Pulmonary artery endothelial cell (primary cell): ENCODE measurements around the gene C3AR1. TPM values are rescaled to one million over a fixed set of nuclear protein-coding genes. Genes with fewer than 3 reads are reported as not detected.
"Not testable (repeated sequence)": the region's sequence is repeated elsewhere in the genome, so short reads cannot be mapped to it uniquely, and the experiment has no call there.

Experiments used
- DNase-seq: peaks from one replicate; pipeline ENCODE4 v3.0.0-alpha.2; 2011; ENCODE audit warnings: low read depth, low spot score
- total RNA-seq: library from RNA; depleted of rRNA; stranded (reverse); fragments of >200 nt; gene quantifications from 2 replicates; pipeline ENCODE4 v1.2.3, GENCODE V29; 2014

Gene C3AR1
- 0.26 and 0.28 TPM in 2 replicates for total RNA-seq

- peak; percentile 58 for DNase-seq
These were observed at the start of gene C3AR1 for GRCh38 chr12:8065991-8066594. Gene C3AR1 (minus strand): TSS chr12:8066359. CDS start chr12:8060185, 6,174 bp downstream.

DNA sequence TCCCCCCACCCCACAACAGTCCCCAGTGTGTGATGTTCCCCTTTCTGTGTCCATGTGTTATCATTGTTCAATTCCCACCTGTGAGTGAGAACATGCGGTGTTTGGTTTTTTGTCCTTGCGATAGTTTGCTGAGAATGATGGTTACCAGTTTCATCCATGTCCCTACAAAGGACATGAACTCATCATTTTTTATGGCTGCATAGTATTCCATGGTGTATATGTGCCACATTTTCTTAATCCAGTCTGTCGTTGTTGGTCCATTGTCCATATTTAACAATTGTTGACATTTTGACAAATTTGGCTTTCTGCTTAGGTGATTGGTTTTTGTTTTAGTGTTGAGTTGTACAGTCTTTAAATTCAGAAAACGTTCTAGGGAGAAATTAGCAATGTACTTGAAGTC lies 47.0 kb upstream of the C3AR1 start:
- not testable (repeated sequence) for DNase-seq

- DNase-seq, result peak; percentile 57
These were observed 42.7 kb upstream of the C3AR1 start for GRCh38 chr12:8108808-8109398.

DNA sequence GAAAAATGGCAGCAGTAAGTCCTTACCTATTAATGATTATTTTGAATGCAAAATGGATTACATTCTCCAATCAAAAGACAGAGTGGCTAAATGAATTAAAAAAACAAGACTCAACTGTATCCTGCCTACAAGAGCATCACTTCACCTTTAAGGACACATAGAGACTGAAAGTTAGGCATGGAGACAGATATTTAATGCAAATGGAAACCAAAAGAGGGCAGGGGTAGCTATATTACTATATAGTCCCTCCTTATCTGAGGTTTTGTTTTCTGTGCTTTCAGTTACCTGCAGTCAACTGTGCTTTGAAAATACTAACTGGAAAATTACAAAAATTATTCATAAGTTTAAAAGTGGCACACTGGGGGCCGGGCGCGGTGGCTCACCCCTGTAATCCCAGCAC lies 33.1 kb upstream of the C3AR1 start:
- no peak for DNase-seq

DNA sequence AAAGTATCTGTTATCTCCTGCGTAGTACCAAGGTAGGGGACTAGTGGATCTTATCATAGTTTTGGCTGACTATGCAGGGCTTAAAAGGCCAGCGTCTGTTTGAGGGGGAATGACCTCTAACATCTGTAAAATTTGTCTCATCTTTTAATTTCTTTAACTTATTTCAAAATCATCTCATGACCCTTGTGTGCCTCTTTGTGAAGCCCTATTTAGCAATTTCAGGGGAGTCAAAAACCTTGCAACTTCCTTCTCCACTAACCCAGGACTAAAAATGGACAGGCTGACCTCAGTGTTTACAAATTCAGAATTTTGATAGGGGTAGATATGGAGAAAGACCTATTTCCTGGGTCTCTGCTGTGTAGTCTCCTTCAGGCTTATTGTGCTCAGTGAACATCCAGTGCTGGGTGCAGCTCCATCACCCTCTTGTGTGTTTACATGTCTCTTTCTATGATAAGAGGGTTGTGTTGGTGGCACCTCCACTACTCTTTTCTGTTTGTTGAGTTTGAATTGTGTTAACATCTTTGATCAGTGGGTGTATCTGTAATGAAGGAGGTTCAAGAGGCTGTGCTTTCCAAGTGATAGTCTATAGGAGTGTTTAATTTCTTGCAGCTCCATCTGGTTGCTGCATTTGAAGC lies 30.2 kb upstream of the C3AR1 start:
- no peak for DNase-seq

- DNase-seq, result no peak
These were observed 27.1 kb upstream of the C3AR1 start for GRCh38 chr12:8093291-8093690.

GRCh38 chr12:8089716-8090115 lies 23.6 kb upstream of the C3AR1 start:
- DNase-seq, result no peak

DNA sequence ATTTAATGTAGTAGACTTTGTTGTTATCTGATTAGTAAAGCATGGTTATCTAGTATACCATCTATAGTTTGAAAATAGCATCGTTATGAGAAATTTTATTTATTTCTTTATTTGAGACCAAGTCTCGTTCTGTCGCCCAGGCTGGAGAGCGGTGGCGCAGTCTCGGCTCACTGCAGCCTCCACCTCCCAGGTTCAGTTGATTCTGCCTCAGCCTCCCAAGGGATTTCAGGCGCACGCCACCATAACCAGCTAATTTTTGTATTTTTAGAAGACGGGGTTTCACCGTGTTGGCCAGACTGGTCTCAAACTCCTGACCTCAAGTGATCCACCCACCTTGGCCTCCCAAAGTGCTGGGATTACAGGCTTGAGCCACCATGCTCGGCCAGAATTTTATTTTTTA lies 23.1 kb upstream of the C3AR1 start:
- DNase-seq, result not testable (repeated sequence)

DNA sequence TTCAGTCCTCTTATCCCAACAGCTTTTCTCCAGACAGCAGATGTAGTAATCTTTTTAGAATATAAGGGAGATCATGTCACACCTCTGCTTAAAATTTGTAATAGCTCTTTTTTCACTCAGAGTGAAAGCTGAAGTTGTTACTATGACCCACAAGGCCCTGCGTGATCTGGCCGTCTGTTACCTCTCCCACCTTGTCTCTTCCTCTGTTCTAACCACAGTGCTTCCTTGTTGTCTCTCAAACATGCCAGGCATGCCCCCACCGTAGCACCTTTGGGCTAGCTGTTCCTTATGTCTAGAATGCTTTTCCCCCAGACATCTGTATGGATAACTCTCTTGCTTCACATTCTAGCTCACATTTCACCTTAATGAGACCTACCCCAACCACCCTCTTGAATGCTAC lies 22.4 kb upstream of the C3AR1 start:
- DNase-seq, result no peak

- DNase-seq, result no peak
These were observed 21.5 kb upstream of the C3AR1 start for GRCh38 chr12:8087666-8088065.

GRCh38 chr12:8084351-8084750 lies 18.2 kb upstream of the C3AR1 start:
- not testable (repeated sequence) for DNase-seq

GRCh38 chr12:8082808-8083100 lies 16.6 kb upstream of the C3AR1 start:
- no peak for DNase-seq

- no peak for DNase-seq
These were observed 15.2 kb upstream of the C3AR1 start for GRCh38 chr12:8081251-8081920.

- DNase-seq, result no peak
These were observed 14.0 kb upstream of the C3AR1 start for GRCh38 chr12:8080120-8080519.

DNA sequence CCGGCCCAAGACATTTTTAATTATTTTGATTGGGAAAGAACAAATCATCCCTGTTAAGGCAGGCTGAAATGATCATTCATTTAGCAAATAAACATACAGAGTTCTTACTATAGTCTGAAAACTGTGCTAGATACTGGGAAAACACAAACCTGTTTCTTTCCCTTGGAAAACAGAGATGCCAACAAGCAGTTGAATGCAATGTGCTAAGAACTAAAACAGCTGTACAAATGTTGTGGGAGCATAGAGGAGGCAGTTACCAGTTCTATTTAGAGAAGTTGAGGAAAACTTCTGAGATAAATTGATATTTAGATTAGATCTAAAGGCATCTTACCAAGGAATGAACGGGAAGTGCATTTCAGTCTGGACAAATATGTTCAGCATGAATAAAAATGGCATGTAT lies 12.8 kb upstream of the C3AR1 start:
- no peak for DNase-seq

- peak; percentile 63 for DNase-seq
These were observed 12.2 kb upstream of the C3AR1 start for GRCh38 chr12:8078398-8078797.

DNA sequence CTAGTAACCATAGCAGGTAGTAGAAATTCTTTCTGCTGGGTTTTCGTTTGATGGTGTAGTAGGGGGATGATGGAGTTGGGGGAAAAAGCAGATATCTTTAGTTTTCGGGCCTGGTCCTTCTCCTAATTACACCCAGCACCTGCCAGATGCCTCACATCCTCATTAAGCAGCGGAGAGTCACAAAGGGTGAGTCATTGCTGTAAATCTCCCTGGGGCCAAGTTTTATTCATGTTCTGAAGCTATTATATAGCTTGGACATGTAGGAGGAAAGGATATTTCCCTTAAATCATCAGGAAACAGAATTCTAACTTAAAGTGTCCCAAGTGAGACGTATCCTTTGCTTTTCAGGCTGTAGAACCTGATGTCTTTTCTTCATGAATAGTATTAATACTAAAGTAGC lies 11.0 kb upstream of the C3AR1 start:
- DNase-seq, result peak; percentile 10

DNA sequence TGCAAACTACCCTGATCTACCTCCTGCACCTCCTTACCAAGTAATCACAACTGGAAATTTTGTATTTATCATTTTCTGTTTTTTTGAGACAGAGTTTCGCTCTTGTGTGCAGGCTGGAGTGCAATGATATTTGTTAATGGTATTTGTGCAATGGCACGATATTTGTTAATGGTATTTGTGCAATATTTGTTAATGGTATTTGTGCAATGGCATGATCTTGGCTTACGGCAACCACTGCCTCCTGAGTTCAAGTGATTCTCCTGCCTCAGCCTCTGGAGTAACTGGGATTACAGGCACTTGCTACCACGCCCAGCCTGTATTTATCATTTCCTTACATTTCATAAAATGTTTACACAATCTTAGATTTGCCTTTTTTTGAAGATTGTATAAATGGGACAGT lies 10.2 kb upstream of the C3AR1 start:
- no peak for DNase-seq

DNA sequence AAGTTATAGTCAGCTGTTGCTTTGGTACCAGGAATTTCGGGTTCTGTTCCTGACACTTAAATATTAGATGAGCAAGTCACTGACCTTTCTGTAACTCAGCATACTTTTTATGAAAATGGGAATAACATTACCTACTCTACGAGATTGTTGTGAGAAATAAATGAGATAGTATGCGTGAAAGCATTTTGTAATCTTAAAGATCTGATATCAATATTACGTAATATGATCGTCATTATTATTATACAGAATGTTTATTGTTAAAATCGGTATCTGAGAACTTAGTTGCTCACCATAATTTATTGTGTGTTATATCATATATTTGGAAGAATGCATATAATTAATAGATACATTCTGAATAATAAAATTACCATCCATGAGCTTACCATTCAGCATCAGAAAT lies 9.8 kb upstream of the C3AR1 start:
- no peak for DNase-seq

GRCh38 chr12:8071820-8072219 lies 5.7 kb upstream of the C3AR1 start:
- DNase-seq, result not testable (repeated sequence)

- no peak for DNase-seq
These were observed 3.4 kb upstream of the C3AR1 start for GRCh38 chr12:8069582-8069981.

- no peak for DNase-seq
These were observed 2.0 kb downstream of the C3AR1 start for GRCh38 chr12:8064131-8064530.

GRCh38 chr12:8058506-8058905 lies 7.7 kb downstream of the C3AR1 start:
- DNase-seq, result no peak
